RCC 7860 (cell line): ENCODE results near the gene PDXP.
"Not testable (repeated sequence)": the region's sequence is repeated elsewhere in the genome, so short reads cannot be mapped to it uniquely, and the experiment has no call there.

Experiments
- DNase-seq: peaks from one replicate; pipeline ENCODE4 v3.0.0-alpha.2; 2015; ENCODE audit warnings: low spot score
- FAIRE-seq: peaks from 2 replicates; lab custom pipeline; 2012; peaks lifted over from hg19 to GRCh38; lab: Jason Lieb, UNC

PDXP gene

GRCh38 chr22:37658133-37659065, at the start of gene PDXP:
Gene PDXP, plus strand, starts transcription at chr22:37658723. Its CDS starts 60 bp downstream, at chr22:37658783.
- DNase-seq: peak; percentile 98
- peak; percentile 91 for FAIRE-seq

DNA sequence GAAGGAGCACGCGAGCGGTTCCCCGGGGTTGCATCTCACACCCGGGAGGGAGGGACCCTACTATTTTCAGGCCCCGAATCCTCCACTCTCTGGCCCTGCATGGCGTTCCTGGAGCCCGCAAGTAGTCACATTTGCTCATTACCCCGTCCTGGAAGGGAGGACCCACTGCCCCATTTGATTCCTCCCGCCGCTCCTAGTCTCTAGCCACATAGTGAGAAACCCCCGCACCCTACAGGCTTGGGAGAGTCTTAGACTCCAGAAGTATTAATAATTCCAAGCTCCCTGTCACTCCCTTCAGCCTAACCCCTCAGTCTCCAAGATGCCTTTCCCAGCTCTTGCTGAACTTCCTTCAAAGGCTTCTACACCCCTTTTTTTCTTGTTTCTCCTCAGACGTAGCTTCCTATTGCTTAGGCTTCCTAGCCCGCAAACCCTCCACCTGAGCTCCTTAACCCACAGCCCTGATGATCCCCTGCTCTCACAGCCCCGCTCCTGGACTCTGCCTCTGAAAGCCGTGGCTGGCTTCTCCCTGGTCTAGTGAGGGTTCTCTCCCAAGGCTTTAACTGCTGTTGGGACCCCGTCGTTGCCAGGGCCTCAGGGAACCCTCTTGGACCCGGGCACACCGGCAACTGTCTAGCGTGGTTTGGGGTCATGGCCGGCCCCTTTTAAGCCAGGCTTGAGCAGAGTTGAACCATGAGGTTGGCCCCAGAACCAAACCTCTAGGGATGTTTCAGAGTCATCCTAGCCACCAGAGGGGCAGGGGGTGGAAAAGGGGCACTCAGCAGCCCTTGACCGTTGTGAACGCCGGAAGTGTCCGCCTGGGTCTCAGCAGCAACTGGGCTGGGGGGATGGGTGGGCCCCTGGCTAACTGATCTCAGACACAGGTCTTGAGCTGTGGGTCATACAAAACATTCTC, 49.0 kb upstream of the PDXP start:
- FAIRE-seq (no peak), DNase-seq (peak; percentile 21)

- FAIRE-seq, DNase-seq: not testable (repeated sequence)
Measured at GRCh38 chr22:37610153-37610475, 48.4 kb upstream of the PDXP start.

DNA sequence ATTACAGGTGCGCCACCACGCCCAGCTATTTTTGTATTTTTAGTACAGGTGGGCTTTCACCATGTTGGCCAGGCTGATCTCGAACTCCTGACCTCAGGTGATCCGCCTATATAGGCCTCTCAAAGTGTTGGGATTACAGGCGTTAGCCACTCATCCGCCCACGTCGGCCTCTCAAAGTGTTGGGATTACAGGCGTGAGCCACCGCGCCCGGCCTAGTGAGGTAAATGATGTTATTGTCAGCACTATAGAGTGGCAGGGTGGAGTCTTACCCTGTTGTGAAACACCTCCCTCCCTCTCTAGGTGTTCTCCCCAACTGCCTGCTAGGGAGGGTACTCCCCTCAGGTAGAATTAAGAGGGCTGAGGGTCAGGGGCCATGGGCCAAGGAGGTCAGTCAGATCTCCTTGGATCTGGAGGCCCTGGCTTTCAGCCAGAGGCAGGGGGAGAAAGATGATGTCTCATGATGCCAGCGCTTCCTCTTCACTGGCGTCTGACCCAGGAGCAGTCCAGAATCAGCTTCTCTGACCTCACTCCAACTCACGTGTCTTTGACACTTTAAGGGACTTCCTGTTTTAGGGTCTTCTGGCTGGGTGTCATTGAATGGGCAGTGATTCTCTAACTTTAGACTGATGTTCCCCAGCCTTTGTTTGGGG, 47.9 kb upstream of the PDXP start:
- FAIRE-seq (no peak), DNase-seq (no peak)

GRCh38 chr22:37611207-37611606, 47.3 kb upstream of the PDXP start:
- FAIRE-seq: no peak
- no peak for DNase-seq

GRCh38 chr22:37616201-37617083, 42.1 kb upstream of the PDXP start:
- no peak for FAIRE-seq
- DNase-seq: peak; percentile 4

DNA sequence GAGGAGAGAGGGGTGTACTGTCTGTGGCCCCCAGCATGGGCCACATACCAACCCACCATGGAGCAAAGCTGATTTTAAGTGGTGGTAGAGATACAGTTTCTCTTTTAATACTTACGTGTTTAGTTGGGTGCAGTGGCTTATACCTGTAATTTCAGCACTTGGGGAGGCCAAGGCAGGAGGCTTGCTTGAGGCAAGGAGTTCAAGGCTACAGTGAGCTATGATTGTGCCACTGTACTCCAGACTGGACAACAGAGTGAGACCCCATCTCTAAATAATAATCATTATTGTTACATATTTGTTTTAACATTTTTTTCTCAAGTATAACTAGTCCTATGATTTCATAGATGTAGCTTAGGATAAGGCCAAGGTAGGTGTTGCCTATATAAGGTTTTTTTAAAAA, 41.1 kb upstream of the PDXP start:
- FAIRE-seq (no peak), DNase-seq (no peak)

GRCh38 chr22:37618072-37618656, 40.4 kb upstream of the PDXP start:
- DNase-seq (no peak), FAIRE-seq (no peak)

DNA sequence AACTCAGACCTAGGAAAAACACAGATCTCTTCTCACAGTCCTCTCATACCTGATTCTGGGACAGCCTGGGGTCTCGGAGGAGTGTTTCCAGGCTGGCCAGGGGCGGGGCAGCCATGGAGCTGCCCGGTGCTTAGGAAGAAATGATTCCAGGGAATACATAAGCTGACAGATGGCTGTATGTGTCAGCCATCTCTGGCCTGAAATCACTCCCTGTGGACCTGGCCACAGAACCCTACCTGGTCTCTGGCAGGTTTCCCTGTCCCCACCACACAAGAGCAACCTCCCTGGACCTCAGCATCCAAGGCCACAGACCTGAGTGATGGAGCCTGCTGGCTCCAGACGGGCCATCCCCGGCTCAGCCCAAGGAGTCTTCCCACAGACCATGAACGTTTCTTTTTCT, 39.8 kb upstream of the PDXP start:
- no peak for FAIRE-seq
- no peak for DNase-seq

GRCh38 chr22:37619991-37620390, 38.5 kb upstream of the PDXP start:
- DNase-seq (no peak), FAIRE-seq (no peak)

GRCh38 chr22:37621352-37621860, 37.1 kb upstream of the PDXP start:
- DNase-seq (no peak), FAIRE-seq (no peak)

DNA sequence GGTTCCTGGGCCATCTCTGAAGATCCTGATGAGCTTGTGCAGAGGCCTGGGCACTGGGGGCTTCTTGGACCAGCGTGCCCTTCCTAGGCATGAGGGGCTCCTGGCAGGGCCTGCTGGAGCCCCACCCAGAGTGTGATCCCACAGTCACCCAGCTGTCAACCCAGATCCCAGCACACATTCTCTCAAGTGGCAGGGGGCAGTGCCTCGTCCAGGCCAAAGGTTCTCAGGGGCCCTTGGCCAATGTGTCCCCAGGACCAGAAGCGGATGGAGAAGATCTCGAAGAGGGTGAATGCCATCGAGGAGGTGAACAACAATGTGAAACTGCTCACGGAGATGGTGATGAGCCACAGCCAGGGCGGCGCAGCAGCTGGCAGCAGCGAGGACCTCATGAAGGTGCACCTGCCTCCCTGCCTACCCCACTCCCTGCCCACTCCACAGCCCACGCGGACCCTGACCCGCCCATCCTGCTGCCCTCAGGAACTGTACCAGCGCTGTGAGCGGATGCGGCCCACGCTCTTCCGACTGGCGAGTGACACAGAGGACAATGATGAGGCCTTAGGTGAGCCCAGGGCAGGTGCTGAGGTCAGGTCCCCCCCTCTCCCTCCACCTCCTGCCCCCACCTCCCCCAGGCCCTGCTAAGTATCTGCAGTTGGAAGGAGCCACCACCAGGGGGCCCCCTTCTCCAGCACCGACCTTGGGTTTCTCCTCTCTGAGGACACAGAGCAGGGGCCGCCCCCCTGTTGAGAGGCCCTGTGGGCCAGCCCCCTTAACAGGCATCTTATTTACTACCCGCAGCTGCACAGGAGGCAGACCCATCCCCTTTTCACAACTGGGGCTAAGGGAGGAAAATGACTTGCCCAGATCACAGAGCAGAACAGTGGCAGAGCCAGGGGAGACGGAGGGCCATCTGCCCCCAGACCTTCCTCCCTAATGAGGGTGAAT, 35.2 kb upstream of the PDXP start:
- FAIRE-seq (no peak), DNase-seq (peak; percentile 12)

- FAIRE-seq (no peak), DNase-seq (no peak)
Measured at GRCh38 chr22:37624017-37624365, 34.5 kb upstream of the PDXP start.

DNA sequence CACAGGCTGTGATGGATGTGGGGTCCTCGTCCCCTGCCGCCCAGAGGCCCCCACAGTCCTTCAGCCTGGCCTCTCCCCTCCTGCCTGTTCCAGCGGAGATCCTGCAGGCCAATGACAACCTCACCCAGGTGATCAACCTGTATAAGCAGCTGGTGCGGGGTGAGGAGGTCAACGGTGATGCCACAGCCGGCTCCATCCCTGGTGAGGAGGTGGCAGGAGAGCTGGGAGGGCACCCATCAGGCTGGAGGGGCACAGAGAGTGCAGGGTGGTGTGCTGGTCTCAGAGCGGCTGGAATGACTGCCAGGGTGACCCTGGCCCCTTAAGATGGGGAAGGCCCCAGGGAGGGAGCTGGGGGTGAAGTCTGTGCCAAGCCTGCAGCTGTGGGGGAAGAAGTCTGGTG, 33.6 kb upstream of the PDXP start:
- DNase-seq: no peak
- FAIRE-seq: no peak

DNA sequence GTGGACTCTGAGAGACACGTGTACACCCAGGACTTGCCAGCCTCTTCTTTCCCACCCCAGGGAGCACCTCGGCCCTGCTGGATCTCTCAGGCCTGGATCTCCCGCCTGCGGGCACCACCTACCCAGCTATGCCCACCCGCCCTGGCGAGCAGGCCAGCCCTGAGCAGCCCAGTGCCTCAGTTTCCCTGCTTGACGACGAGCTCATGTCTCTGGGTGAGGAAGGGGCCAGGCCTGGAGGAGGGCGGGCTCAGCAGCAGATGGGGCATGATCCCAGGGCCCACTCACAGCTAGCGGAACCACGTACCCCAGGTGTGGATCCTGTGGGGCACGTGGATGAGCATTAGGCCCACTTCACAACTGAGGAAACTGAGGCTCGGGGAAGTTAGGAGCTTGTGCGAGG, 32.8 kb upstream of the PDXP start:
- FAIRE-seq: no peak
- no peak for DNase-seq

- FAIRE-seq: no peak
- DNase-seq: no peak
Measured at GRCh38 chr22:37626144-37626543, 32.4 kb upstream of the PDXP start.

- FAIRE-seq: no peak
- no peak for DNase-seq
Measured at GRCh38 chr22:37626556-37627075, 31.9 kb upstream of the PDXP start.

DNA sequence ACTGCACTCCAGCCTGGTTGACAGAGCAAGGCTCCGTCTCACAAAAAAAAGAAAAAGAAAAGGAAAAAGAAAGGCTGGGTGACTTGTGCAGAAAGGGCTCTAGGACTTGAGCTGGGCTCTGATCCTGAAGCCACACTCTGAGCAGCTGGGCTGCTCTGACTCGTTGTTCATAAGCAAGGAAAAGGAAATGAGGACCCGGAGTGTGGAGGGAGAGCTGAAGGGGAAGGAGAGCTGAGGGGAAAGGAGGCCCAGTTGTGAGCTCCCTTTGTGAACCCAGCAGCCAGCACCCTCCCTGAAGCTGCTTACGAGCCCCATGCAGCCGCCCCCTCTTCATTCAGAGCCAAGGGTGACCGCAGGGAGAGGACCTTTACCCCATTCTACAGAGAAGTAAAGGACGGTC, 31.4 kb upstream of the PDXP start:
- DNase-seq (no peak), FAIRE-seq (no peak)
